ENCODE measurements around the gene UCP3. TPM values are rescaled to one million over a fixed set of nuclear protein-coding genes. Genes with fewer than 3 reads are reported as not detected.

The UCP3 gene
- total RNA-seq, 1 donor from 2014 or later = 0.06 TPM

- no peak for DNase-seq (ENCODE audit: low read depth)
- H3K4me3 ChIP-seq (ENCODE audit: low read depth, low read length) = peak within 1 kb of the TSS; percentile 27
- no peak for TF ChIP-seq CTCF (conservative IDR thresholded peaks at IDR 0.05; ENCODE audit: low read depth, low read length)
Measured at GRCh38 chr11:73950869-73951710, 57.8 kb downstream of the UCP3 start, which contains the start of gene DNAJB13. Gene DNAJB13, plus strand, starts transcription at chr11:73951026. Its CDS starts 44 bp downstream, at chr11:73951070.

Other genes with a start within 250 kb of the UCP3 start
- 71.4 and 158 TPM in 2 replicates for gene RAB6A, start 248.0 kb downstream of the UCP3 start, total RNA-seq
- gene MRPL48, start 221.2 kb downstream of the UCP3 start, total RNA-seq = 49.4 and 50.5 TPM in 2 replicates
- gene COA4, start 132.2 kb downstream of the UCP3 start, total RNA-seq = 133 and 134 TPM in 2 replicates
- gene PAAF1, start 132.1 kb downstream of the UCP3 start, total RNA-seq = 6.0 and 6.5 TPM in 2 replicates
- gene DNAJB13, start 58.1 kb downstream of the UCP3 start, total RNA-seq = 0.46 TPM in 1 of 2 replicates, not detected in the other
- 86.2 and 139 TPM in 2 replicates for gene UCP2, start 26.2 kb downstream of the UCP3 start, total RNA-seq
- 15.1 and 24.6 TPM in 2 replicates for gene C2CD3, start 161.9 kb upstream of the UCP3 start, total RNA-seq
- gene PPME1, start 162.2 kb upstream of the UCP3 start, total RNA-seq = 46.8 and 79.5 TPM in 2 replicates